Chondrocyte (in vitro differentiated cells): Measurements from ENCODE around the gene LRMDA. TPM values are rescaled to one million over a fixed set of nuclear protein-coding genes. Genes with fewer than 3 reads are reported as not detected.

Source experiments
- DNase-seq: peaks from one replicate; pipeline ENCODE4 v3.0.0; 2021; ENCODE audit warnings: mixed read lengths, low spot score
- H3K27ac Mint-ChIP-seq: one replicate; pipeline ENCODE4 v1.8.0; 2021; ENCODE audit warnings: mild to moderate bottlenecking, moderate library complexity, mixed read lengths; ENCODE audit not compliant: unreplicated experiment
- H3K27me3 Mint-ChIP-seq: 2 replicates; pipeline ENCODE4 v1.8.0; 2021; ENCODE audit warnings: low read depth, mixed read lengths
- H3K36me3 Mint-ChIP-seq: 2 replicates; pipeline ENCODE4 v1.8.0; 2021; ENCODE audit warnings: low read depth, mixed read lengths
- H3K4me1 Mint-ChIP-seq: 2 replicates; pipeline ENCODE4 v1.8.0; 2021; ENCODE audit warnings: low read depth, mild to moderate bottlenecking, mixed read lengths
- H3K4me3 Mint-ChIP-seq: one replicate; pipeline ENCODE4 v1.8.0; 2021; ENCODE audit warnings: mild to moderate bottlenecking, moderate library complexity, mixed read lengths; ENCODE audit not compliant: unreplicated experiment
- H3K9me3 Mint-ChIP-seq: 2 replicates; pipeline ENCODE4 v1.8.0; 2021; ENCODE audit warnings: low read depth, mixed read lengths
- CTCF ChIP-seq: fragments of 200-600 bp; sonication (generic); IDR thresholded peaks from 2 replicates; pipeline ENCODE4 v1.5.0; 2021; ENCODE audit warnings: antibody characterized with exemption, mild to moderate bottlenecking, moderate library complexity
- total RNA-seq: library from RNA; stranded (reverse); gene quantifications from 3 replicates; pipeline ENCODE4 v1.2.1, GENCODE V29; 2021

Gene LRMDA
- total RNA-seq, 1 donor from 2014 or later = 2.8 TPM

GRCh38 chr10:75980419-75981002, 549.1 kb downstream of the LRMDA start:
- Mint-ChIP-seq H3K27me3 (peaks cover 4% of the 10 kb centered on the region), H3K36me3 (no peaks in the 10 kb centered on the region), H3K4me3 (no peak overlapping the region), H3K9me3 (no peaks in the 10 kb centered on the region), H3K4me1 (peaks cover 7% of the 10 kb centered on the region), H3K27ac (no peak overlapping the region)
- DNase-seq = no peak
- TF ChIP-seq CTCF = no peak

GRCh38 chr10:75982611-75983369, 551.4 kb downstream of the LRMDA start:
- Mint-ChIP-seq H3K4me1 (peaks cover 16% of the 10 kb centered on the region), H3K9me3 (no peaks in the 10 kb centered on the region), H3K36me3 (no peaks in the 10 kb centered on the region), H3K27ac (no peak overlapping the region), H3K4me3 (no peak overlapping the region), H3K27me3 (peaks cover 4% of the 10 kb centered on the region)
- TF ChIP-seq CTCF = no peak
- no peak for DNase-seq

DNA sequence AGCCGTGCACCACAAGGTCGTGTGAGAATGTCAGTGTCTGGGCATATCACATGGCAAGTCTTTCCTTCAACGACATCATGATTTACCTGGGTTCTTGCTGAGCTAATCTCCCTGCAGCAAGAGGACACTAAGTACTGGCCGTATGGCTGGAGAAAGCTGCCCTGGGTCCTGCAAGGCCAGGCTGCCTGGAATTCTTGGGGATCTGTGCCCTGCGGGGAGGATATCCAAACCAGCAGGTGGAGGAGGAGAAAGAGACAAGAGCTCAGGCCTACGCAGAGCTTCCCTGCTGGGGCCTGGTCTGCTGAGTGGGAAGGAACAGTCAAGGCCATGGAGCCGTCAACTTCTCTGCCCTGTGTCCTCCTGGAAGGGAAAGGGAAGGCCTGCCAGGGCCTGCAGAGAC, 552.6 kb downstream of the LRMDA start:
- Mint-ChIP-seq H3K4me3 (no peak overlapping the region), H3K9me3 (no peaks in the 10 kb centered on the region), H3K27ac (no peak overlapping the region), H3K27me3 (peaks cover 4% of the 10 kb centered on the region), H3K4me1 (peaks cover 9% of the 10 kb centered on the region), H3K36me3 (no peaks in the 10 kb centered on the region)
- no peak for DNase-seq
- TF ChIP-seq CTCF = no peak

DNA sequence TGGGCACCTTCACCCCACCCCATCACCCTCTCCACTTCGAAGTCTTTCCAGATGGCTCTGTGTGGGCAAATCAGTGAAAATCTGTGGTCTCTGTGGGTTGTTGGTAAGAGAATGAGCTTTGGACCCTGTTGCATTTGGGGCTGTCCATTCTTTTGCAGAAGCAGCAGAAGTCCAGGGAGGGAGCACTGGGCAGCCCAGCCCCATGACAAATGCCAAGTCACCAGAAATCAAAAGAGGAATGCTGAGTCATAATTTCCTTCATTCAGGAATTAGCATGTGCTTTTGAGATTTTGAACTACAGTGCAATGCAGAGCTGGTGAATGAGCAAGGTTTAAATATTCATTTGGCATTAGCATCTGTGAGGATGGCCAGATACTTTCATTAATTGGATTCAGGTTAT, 556.2 kb downstream of the LRMDA start:
- DNase-seq = no peak

More for the DNA sequence above, 556.2 kb downstream of the LRMDA start:
- H3K4me3 Mint-ChIP-seq = no peak overlapping the region
- H3K4me1 Mint-ChIP-seq = peaks cover 9% of the 10 kb centered on the region
- no peak overlapping the region for H3K27ac Mint-ChIP-seq
- no peaks in the 10 kb centered on the region for H3K36me3 Mint-ChIP-seq
- no peaks in the 10 kb centered on the region for H3K9me3 Mint-ChIP-seq
- no peaks in the 10 kb centered on the region for H3K27me3 Mint-ChIP-seq
- no peak for TF ChIP-seq CTCF
